Right kidney (tissue), 1 donor: ENCODE measurements around the gene FGF8.

Source experiments
- DNase-seq: peaks from one replicate; pipeline ENCODE4 v3.0.0-alpha.2; 2016

FGF8 gene

DNA sequence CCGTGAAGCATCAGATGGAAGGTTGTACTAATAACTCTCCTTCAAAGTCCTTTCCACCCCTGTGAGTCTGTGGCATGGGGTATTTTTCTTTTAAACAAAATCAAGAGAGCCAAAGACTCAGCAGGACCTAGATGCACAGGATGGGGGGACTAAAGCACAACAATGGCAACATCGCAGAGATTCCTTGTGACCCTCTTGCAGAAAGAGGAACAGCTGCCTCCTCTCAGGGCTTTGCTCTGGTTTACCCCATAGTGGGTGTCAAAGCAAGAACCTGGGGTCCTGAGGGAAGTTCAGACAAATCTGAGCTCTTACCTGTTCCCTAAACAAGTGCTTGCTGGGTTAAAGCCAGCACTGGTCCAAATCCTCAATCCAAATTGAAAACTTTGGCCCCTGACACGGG lies 39.2 kb downstream of the FGF8 start:
- DNase-seq, result no peak

DNA sequence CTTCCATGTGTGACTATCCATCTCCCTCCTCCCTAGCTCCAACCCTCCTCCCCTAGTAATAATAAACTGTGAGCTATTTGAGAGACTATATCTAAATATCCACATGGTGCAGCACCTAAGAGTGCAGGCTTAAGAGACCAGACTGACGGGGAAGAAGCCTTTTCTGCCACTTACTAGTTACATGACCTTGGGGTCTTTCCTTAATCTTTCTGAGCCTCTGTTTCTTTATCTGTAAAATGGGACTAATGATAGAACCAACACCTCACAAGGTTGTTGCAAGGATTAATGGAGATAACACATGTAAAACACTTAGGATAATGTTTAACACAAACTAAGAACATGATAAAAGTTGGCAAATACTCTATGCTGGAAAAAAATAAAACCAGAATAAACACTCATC lies 43.8 kb downstream of the FGF8 start:
- DNase-seq, result no peak

GRCh38 chr10:101726115-101726387 lies 49.9 kb downstream of the FGF8 start:
- no peak for DNase-seq

DNA sequence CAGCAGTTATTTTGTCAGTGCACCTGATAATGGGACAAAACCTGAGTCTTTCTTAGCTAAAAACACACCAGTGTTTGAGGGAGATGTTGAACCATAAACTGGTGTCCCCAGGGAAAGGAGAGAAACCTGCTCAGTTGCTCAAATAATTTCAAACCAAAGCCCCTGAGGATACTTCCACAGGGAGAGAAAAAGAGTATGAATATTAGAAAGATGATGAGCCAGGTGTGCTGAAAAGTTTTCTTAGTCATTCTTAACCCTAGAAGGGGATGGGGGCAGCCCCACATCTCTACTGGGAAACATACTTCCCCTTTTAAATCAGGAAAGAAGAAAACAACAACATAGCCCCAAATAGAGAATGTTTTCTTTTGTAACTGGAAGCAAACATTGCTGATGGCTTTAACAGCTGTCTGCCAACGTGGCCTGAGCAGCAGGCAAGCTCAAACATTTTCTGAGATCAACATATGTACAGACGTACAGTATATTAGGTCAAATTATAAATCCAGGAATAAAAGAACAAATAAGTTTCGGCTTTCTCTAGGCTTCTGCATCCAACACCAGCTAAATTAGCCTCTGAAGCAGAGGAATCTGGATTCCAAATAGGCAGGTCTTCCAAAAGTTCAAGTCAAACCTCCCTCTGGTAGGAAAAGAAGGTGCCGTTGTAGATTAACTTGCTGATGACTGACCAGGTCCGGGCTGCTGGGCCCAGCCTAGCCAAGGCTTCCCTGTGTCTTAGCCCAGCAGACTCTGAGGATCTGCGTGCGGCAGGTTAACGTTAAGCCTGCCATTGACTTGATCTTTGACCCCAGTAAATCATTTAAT lies 50.4 kb downstream of the FGF8 start:
- DNase-seq, result no peak

DNA sequence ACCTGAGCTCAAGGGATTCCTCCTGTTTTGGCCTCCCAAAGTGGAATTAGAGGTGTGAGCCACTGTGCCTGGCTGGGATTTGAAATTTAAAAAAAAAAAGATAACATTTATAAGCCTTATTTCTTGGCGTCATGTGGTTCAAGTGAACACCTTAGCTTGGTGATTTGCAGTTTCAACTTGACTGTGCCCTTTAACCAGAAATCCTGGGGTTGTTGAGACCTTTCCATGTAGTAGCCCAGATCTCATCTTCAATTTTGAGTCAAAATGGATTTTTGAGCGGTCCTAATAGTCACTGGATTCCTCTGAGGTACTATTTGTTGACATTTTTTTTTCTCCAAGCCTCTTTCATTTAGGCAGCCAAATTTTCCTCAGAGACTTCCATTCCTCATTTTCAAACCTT lies 51.5 kb downstream of the FGF8 start:
- DNase-seq, result no peak

GRCh38 chr10:101723176-101723575 lies 52.7 kb downstream of the FGF8 start:
- no peak for DNase-seq

GRCh38 chr10:101721806-101722205 lies 54.1 kb downstream of the FGF8 start:
- DNase-seq, result no peak

GRCh38 chr10:101720606-101721230 lies 55.2 kb downstream of the FGF8 start:
- no peak for DNase-seq
